Tibial nerve (tissue), 4 donors: Measurements from ENCODE around the gene N4BP2L1. TPM values are rescaled to one million over a fixed set of nuclear protein-coding genes. Genes with fewer than 3 reads are reported as not detected.
"Not testable (repeated sequence)": the region's sequence is repeated elsewhere in the genome, so short reads cannot be mapped to it uniquely, and the experiment has no call there.

Experiments used
- DNase-seq, 2 donors: peaks; one replicate each; pipeline ENCODE4 v3.0.0-alpha.2; 2019; ENCODE audit warnings: low spot score in 2 of 2
- H3K27ac ChIP-seq, 4 donors: fragments of 200-600 bp; sonication (generic) in 3 of 4; one replicate each; pipeline ENCODE4 v1.5.1; 2017 to 2019; ENCODE audit warnings: mild to moderate bottlenecking in 1 of 4
- H3K27me3 ChIP-seq, 2 donors: fragments of 200-600 bp; sonication (generic) in 1 of 2; one replicate each; pipeline versions ENCODE4 v1.5.1 to v1.6.0; 2017 to 2019
- H3K36me3 ChIP-seq, 3 donors: fragments of 200-600 bp; sonication (generic); one replicate each; pipeline ENCODE4 v1.5.1; 2018 to 2019
- H3K4me1 ChIP-seq, 4 donors: fragments of 200-600 bp; sonication (generic) in 3 of 4; one replicate each; pipeline ENCODE4 v1.5.1; 2017 to 2019
- H3K4me3 ChIP-seq, 4 donors: fragments of 200-600 bp; sonication (generic) in 3 of 4; one replicate each; pipeline ENCODE4 v1.5.1; 2017 to 2019; ENCODE audit warnings: mild to moderate bottlenecking in 1 of 4, moderate library complexity in 1 of 4
- H3K9me3 ChIP-seq, 4 donors: fragments of 200-600 bp; sonication (generic) in 3 of 4; one replicate each; pipeline ENCODE4 v1.5.1; 2017 to 2019
- EP300 ChIP-seq, 2 donors: sonication (generic); formaldehyde crosslinking; IDR thresholded peaks; one replicate each; pipeline ENCODE4 v1.6.1; 2017; ENCODE audit warnings: antibody characterized with exemption in 2 of 2, mild to moderate bottlenecking in 1 of 2
- POLR2A ChIP-seq, 2 donors: fragments of 450-650 bp; IDR thresholded peaks; one replicate each; pipeline ENCODE4 v1.6.1; 2017; ENCODE audit warnings: antibody characterized with exemption in 2 of 2, mild to moderate bottlenecking in 2 of 2, moderate library complexity in 2 of 2
- WGBS, 2 donors: methylation state at CpG; one replicate each; pipeline ENCODE4 v1.1.5; 2018; 5-methylcytosine and 5-hydroxymethylcytosine counted together
- small RNA-seq: library from RNA; depleted of rRNA; stranded (forward); fragments of <200 nt; gene quantifications from one replicate; pipeline ENCODE3, GENCODE V24; 2016
- total RNA-seq, 4 donors: library from RNA; depleted of rRNA; stranded (reverse); fragments of >200 nt; gene quantifications; one replicate each; pipeline ENCODE4 v1.1.0, GENCODE V29; 2016
- TF ChIP-seq, protein P1 (sequence below), 5 experiments: fragments of 200-600 bp in 3 of 5; fragments of 450-650 bp in 2 of 5; sonication (generic) in 3 of 5; IDR thresholded peaks; one replicate each; pipeline ENCODE4 v1.5.1; 2016 to 2019; ENCODE audit warnings: antibody characterized with exemption in 5 of 5, mild to moderate bottlenecking in 3 of 5, moderate library complexity in 2 of 5

Gene N4BP2L1
- total RNA-seq, 4 donors from 2014 or later: 15.6 to 31.4 (median 24.5) TPM

DNA sequence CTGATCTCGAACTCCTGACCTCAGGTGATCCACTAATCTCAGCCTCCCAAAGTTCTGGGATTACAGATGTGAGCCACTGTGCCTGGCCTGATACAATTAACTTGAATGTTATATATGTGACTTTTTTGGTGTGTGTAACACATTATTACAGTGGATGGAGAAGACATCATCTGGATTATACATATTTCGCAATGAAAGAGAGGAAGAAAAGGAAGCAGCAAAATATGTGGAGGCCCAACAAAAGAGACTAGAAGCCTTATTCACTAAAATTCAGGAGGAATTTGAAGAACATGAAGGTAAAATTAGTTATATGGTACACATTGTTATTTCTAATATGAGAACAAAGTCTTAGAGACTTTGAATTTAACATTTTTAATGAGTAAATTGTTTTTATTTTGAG is 57.1 kb downstream of the N4BP2L1 start:
- H3K27ac ChIP-seq: no peak overlapping the region
- no peaks in the 10 kb centered on the region for H3K4me1 ChIP-seq
- H3K27me3 ChIP-seq: no peaks in the 10 kb centered on the region
- H3K4me3 ChIP-seq: no peak overlapping the region
- no peaks in the 10 kb centered on the region for H3K36me3 ChIP-seq
- 95 to 98% methylated on average over 2 of the region's 2 CpGs for WGBS, 2 donors
- DNase-seq: no peak
- H3K9me3 ChIP-seq: no peaks in the 10 kb centered on the region
- no peak for TF ChIP-seq EP300 (IDR thresholded peaks at IDR 0.05)
- TF ChIP-seq POLR2A (IDR thresholded peaks at IDR 0.05): no peak
- TF ChIP-seq, protein P1, sequence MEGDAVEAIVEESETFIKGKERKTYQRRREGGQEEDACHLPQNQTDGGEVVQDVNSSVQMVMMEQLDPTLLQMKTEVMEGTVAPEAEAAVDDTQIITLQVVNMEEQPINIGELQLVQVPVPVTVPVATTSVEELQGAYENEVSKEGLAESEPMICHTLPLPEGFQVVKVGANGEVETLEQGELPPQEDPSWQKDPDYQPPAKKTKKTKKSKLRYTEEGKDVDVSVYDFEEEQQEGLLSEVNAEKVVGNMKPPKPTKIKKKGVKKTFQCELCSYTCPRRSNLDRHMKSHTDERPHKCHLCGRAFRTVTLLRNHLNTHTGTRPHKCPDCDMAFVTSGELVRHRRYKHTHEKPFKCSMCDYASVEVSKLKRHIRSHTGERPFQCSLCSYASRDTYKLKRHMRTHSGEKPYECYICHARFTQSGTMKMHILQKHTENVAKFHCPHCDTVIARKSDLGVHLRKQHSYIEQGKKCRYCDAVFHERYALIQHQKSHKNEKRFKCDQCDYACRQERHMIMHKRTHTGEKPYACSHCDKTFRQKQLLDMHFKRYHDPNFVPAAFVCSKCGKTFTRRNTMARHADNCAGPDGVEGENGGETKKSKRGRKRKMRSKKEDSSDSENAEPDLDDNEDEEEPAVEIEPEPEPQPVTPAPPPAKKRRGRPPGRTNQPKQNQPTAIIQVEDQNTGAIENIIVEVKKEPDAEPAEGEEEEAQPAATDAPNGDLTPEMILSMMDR (IDR thresholded peaks at IDR 0.05): no peak

DNA sequence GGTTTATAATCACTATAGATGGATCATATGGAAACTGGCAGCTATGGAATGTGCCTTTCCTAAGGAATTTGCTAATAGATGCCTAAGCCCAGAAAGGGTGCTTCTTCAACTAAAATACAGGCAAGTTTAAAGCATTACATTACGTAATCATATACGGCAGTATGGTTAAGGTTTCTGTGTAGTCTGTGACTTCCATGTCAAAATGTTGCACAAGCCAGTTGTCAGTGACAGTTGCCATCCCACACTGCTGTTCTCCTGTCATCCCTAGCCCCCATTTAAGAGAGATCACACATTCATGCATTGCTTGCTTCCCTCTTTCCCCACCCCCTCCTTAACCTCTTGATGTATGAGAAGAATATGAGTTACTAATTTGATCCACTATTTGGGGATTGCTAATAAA is 65.4 kb downstream of the N4BP2L1 start:
- H3K9me3 ChIP-seq: no peaks in the 10 kb centered on the region
- no peak overlapping the region for H3K27ac ChIP-seq
- TF ChIP-seq, protein P1 (IDR thresholded peaks at IDR 0.05): no peak
- TF ChIP-seq EP300 (IDR thresholded peaks at IDR 0.05) (no peak), POLR2A (IDR thresholded peaks at IDR 0.05) (no peak)
- H3K4me3 ChIP-seq: no peak overlapping the region
- H3K4me1 ChIP-seq: no peaks in the 10 kb centered on the region
- no peaks in the 10 kb centered on the region for H3K27me3 ChIP-seq
- no peaks in the 10 kb centered on the region for H3K36me3 ChIP-seq
- DNase-seq: no peak
- 77 to 84% methylated on average over 2 of the region's 2 CpGs for WGBS, 2 donors

DNA sequence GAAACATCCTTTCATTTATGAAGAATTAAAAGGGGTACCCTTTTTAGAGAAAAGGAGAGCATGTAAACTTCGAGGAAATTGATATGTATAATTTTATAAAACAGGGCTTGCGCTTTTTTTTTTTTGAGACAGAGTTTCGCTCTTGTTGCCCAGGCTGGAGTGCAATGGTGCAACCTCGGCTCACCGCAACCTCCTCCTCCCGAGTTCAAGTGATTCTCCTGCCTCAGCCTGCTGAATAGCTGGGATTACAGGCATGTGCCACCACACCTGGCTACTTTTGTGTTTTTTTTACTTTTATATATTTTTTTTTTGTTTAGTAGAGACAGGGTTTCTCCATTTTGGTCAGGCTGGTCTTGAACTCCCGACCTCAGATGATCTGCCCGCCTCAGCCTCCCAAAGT is 72.0 kb downstream of the N4BP2L1 start:
- not testable (repeated sequence) for H3K4me3 ChIP-seq, H3K27me3 ChIP-seq, H3K4me1 ChIP-seq, H3K36me3 ChIP-seq, H3K27ac ChIP-seq, H3K9me3 ChIP-seq, DNase-seq
- WGBS, 2 donors: 95 to 97% methylated on average over 8 of the region's 8 CpGs

DNA sequence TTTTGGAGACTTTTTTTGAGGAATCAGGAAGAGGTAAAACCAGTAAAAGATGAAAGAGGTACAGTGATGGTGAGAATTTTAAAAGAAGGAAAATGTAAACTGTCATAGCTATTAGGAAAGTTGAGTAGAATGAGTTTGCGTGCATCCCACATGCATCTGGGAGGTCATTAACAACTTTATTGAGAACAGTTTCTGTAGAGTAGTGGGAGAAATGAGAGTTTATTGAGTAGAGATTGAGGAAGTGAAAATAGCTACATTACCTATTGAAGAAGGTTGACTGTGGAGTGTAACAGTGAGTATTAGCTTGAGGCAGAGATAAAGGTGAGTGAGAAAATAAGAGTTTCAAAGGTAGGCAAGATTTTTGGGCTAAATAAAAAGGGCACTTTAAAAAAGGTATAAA is 73.9 kb downstream of the N4BP2L1 start:
- H3K4me1 ChIP-seq: no peaks in the 10 kb centered on the region
- H3K27me3 ChIP-seq: no peaks in the 10 kb centered on the region
- H3K4me3 ChIP-seq: no peak overlapping the region
- DNase-seq: no peak
- H3K9me3 ChIP-seq: no peaks in the 10 kb centered on the region
- H3K27ac ChIP-seq: no peak overlapping the region
- TF ChIP-seq EP300 (IDR thresholded peaks at IDR 0.05): no peak
- no peak for TF ChIP-seq POLR2A (IDR thresholded peaks at IDR 0.05)
- TF ChIP-seq, protein P1 (IDR thresholded peaks at IDR 0.05): no peak
- H3K36me3 ChIP-seq: no peaks in the 10 kb centered on the region
- WGBS, 2 donors: 94% methylated on average over 1 of the region's 1 CpG

DNA sequence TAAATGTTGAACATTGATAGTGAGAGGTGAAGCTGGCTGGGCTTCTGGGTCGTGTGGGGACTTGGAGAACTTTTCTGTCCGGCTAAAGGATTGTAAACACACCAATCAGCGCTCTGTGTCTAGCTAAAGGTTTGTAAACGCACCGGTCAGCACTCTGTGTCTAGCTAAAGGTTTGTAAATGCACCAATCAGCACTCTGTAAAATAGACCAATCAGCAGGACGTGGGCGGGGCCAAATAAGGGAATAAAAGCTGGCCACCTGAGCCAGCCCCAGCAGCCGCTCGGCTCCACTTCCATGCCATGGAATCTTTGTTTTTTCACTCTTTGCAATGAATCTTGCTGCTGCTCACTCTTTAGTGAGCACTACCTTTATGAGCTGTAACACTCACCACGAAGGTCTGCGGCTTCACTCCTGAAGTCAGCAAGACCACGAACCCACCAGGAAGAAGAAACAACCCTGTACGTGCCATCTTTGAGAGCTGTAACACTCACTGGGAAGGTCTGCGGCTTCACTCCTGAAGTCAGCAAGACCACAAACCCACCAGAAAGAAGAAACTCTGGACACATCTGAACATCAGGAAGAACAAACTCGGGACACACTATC is 77.0 kb downstream of the N4BP2L1 start:
- WGBS, 2 donors: 94 to 95% methylated on average over 15 of the region's 15 CpGs
- not testable (repeated sequence) for DNase-seq, H3K27me3 ChIP-seq, H3K36me3 ChIP-seq, H3K4me3 ChIP-seq, H3K4me1 ChIP-seq, H3K9me3 ChIP-seq, H3K27ac ChIP-seq

Small RNA genes lying within 50 kb of the gene (small RNA-seq; reads per million reads assigned to genes)
- not detected for gene RF00190

Other genes with a start within 250 kb of the N4BP2L1 start
- gene ZAR1L, start 112.8 kb downstream of the N4BP2L1 start, total RNA-seq: under 1 TPM in 1 of 4 donors, not detected in 3; 0.42 TPM
- 1 to 10 TPM in 2 of 4 donors, under 1 TPM in 2; 0.39 to 5.4 (median 2.1) TPM for gene BRCA2, start 112.6 kb downstream of the N4BP2L1 start, total RNA-seq
- 100 to 1,000 TPM; 139 to 282 (median 229) TPM for gene N4BP2L2, start 110.7 kb upstream of the N4BP2L1 start, total RNA-seq
- gene PDS5B, start 158.3 kb upstream of the N4BP2L1 start, total RNA-seq: 10 to 100 TPM; 48.8 to 77.1 (median 52.7) TPM